ENCODE results near the gene FGF14.

The FGF14 gene

GRCh38 chr13:101985321-101985720 lies 416.5 kb downstream of the FGF14 start:
- DNase-seq (ENCODE audit: low spot score) = no peak

GRCh38 chr13:101982903-101983302 lies 418.9 kb downstream of the FGF14 start:
- DNase-seq (ENCODE audit: low spot score) = no peak

- no peak for DNase-seq (ENCODE audit: low spot score)
These were observed 422.0 kb downstream of the FGF14 start for GRCh38 chr13:101979825-101980224.

GRCh38 chr13:101978552-101979315 lies 423.1 kb downstream of the FGF14 start:
- no peak for DNase-seq (ENCODE audit: low spot score)

- DNase-seq (ENCODE audit: low spot score) = no peak
These were observed 424.4 kb downstream of the FGF14 start for GRCh38 chr13:101977475-101977874.

GRCh38 chr13:101972191-101972590 lies 429.7 kb downstream of the FGF14 start:
- no peak for DNase-seq (ENCODE audit: low spot score)

- DNase-seq (ENCODE audit: low spot score) = no peak
These were observed 431.5 kb downstream of the FGF14 start for GRCh38 chr13:101970341-101970740.

- DNase-seq (ENCODE audit: low spot score) = no peak
These were observed 434.1 kb downstream of the FGF14 start for GRCh38 chr13:101967781-101968180.

- no peak for DNase-seq (ENCODE audit: low spot score)
These were observed 434.6 kb downstream of the FGF14 start for GRCh38 chr13:101967216-101967615.

- DNase-seq (ENCODE audit: low spot score) = no peak
These were observed 436.8 kb downstream of the FGF14 start for GRCh38 chr13:101965096-101965495.

- DNase-seq (ENCODE audit: low spot score) = no peak
These were observed 442.8 kb downstream of the FGF14 start for GRCh38 chr13:101959016-101959415.

GRCh38 chr13:101955764-101956163 lies 446.1 kb downstream of the FGF14 start:
- no peak for DNase-seq (ENCODE audit: low spot score)

- DNase-seq (ENCODE audit: low spot score) = no peak
These were observed 450.7 kb downstream of the FGF14 start for GRCh38 chr13:101951114-101951513.

- DNase-seq (ENCODE audit: low spot score) = no peak
These were observed 452.2 kb downstream of the FGF14 start for GRCh38 chr13:101949681-101950080.

- DNase-seq (ENCODE audit: low spot score) = no peak
These were observed 455.4 kb downstream of the FGF14 start for GRCh38 chr13:101946401-101946800.

- no peak for DNase-seq (ENCODE audit: low spot score)
These were observed 456.4 kb downstream of the FGF14 start for GRCh38 chr13:101945435-101945834.

- no peak for DNase-seq (ENCODE audit: low spot score)
These were observed 457.3 kb downstream of the FGF14 start for GRCh38 chr13:101944521-101944920.

- no peak for DNase-seq (ENCODE audit: low spot score)
These were observed 459.2 kb downstream of the FGF14 start for GRCh38 chr13:101942535-101943157.

GRCh38 chr13:101942038-101942437 lies 459.8 kb downstream of the FGF14 start:
- peak; percentile 41 for DNase-seq (ENCODE audit: low spot score)

- DNase-seq (ENCODE audit: low spot score) = no peak
These were observed 460.6 kb downstream of the FGF14 start for GRCh38 chr13:101941095-101941783.

GRCh38 chr13:101939370-101939769 lies 462.5 kb downstream of the FGF14 start:
- no peak for DNase-seq (ENCODE audit: low spot score)

- no peak for DNase-seq (ENCODE audit: low spot score)
These were observed 466.0 kb downstream of the FGF14 start for GRCh38 chr13:101935828-101936227.

GRCh38 chr13:101931186-101931585 lies 470.7 kb downstream of the FGF14 start:
- no peak for DNase-seq (ENCODE audit: low spot score)
